ENCODE results near the gene SVOPL.

The SVOPL gene

DNA sequence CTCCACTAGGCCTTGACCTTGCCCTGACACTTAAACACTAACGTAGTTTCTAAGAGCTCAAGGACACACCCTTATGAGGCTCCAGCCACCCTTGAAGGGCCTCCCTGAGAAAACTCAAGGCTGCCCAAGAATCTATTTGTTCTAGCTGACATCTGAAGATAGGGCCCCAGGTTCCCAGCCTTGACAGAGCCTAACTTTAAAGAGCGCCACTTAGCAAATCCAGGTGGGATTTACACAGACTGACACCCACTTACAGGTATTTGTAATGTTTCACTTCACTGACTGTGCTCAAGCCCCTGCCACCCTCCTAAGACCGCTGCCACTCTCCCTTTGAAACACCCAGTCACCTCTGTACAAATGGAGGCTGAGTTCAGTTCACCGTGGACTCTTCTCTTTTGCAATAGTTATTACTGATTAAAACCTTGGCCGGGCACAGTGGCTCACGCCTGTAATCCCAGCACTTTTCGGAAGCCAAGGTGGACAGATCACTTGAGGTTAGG is 90.4 kb downstream of the SVOPL start:
- TF ChIP-seq BHLHE40 (IDR thresholded peaks at IDR 0.05; ENCODE audit: borderline replicate concordance) (no peak), FOXK2 (IDR thresholded peaks at IDR 0.05) (no peak), CTBP1 (IDR thresholded peaks at IDR 0.05; ENCODE audit: borderline replicate concordance) (no peak), FOXM1 (IDR thresholded peaks at IDR 0.05; ENCODE audit: borderline replicate concordance) (no peak), L3MBTL2 (conservative IDR thresholded peaks at IDR 0.05) (no peak), SUZ12 (IDR thresholded peaks at IDR 0.05) (no peak)
- POLR2A ChIA-PET, result no interaction called here
- no peak for DNase-seq (ENCODE audit: extremely low spot score)
- CTCF ChIA-PET, result no interaction called here

DNA sequence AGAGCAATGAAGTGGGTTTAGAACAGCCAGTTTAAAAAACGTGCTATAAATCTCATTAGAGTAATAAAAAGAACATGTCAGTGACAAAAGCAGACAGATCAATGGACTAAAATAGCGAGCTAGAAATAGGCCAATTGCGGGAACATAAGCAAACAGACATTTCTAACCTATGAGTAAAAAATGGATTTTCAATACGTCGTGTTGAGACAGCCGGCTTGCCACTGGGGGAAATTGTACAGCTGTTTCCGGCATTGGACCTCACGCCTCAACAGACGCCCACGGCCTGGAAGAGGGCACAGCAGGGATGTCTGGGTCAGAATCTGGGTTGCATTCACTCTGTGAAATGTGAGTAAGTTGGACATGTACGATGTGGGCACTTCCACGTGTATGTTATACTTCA is 92.9 kb downstream of the SVOPL start:
- no peak for DNase-seq (ENCODE audit: extremely low spot score)
- CTCF ChIA-PET, result no interaction called here
- TF ChIP-seq FOXK2 (IDR thresholded peaks at IDR 0.05) (no peak), BHLHE40 (IDR thresholded peaks at IDR 0.05; ENCODE audit: borderline replicate concordance) (no peak), ZNF384 (IDR thresholded peaks at IDR 0.05) (no peak), SP1 (IDR thresholded peaks at IDR 0.05) (no peak)
- POLR2A ChIA-PET, result no interaction called here

DNA sequence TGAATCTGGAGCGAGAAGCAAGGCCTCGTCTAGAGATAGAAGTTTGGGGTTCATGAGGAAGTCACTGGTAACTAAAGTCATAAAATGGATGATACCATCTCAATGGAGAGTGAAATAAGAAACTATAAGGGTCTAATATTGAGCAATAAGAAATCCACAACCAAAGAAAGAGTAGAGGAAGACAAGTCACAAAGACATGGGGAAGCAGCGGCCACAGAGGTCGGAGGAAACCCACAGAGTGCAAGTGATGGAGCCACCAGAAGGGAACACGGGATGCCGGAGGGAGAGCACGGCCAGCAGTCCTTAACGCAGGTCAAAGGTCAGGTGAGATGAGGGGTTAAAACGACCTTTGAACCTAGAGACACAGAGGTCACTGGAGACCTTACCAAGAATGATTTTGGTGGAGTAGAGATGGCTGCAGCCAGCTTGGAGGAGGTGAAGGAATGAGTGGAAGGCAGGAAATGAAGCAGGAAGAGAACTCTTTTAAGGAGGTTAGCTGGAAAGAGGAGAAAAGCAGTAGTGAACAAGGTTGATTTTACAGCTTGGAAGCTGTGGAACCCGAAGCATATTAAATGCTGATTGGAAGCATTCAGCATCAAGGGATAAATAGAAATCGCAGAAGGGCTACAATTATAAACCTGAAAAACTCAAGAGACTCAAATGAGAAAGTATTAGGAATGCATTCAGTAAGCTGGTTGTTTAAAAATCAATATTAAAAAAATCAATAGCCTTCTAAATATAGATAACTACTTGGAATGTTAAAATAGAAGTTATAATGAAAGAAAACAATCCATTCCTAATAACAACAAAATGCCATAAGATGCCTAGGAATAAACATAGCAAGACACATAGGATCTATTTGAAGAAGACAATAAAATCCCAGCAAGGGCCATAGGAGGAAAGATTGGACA is 93.7 kb downstream of the SVOPL start:
- ChIA-PET CTCF (no interaction called here), POLR2A (no interaction called here)
- no peak for DNase-seq (ENCODE audit: extremely low spot score)

DNA sequence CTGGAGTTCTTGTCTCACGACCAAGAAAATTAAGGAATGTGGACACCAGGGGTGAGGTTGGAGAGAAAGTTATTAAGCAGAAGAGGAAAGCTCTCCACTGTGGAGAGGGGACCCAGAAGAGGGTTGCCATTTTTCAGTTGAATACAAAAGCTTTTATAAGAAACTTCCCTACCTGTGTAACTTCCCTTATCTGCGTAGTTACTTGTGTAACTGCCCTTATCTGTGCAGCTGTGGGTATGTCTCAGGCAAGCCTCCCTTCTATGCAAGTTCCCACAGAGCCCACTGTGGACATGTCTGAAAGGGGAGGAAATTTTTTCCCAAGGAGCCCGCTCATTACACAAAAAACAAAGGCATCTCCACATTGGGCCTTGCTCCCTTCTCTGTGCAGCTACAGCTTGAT is 94.9 kb downstream of the SVOPL start:
- ChIA-PET CTCF (no interaction called here), POLR2A (no interaction called here)
- TF ChIP-seq TARDBP (IDR thresholded peaks at IDR 0.05), result no peak
- no peak for TF ChIP-seq FOXK2 (IDR thresholded peaks at IDR 0.05)
- no peak for TF ChIP-seq ZNF384 (IDR thresholded peaks at IDR 0.05)
- no peak for TF ChIP-seq ARNT (IDR thresholded peaks at IDR 0.05)
- TF ChIP-seq BHLHE40 (IDR thresholded peaks at IDR 0.05; ENCODE audit: borderline replicate concordance), result no peak
- TF ChIP-seq SP1 (IDR thresholded peaks at IDR 0.05), result no peak
- TF ChIP-seq CTBP1 (IDR thresholded peaks at IDR 0.05; ENCODE audit: borderline replicate concordance), result no peak
- TF ChIP-seq, protein P1, sequence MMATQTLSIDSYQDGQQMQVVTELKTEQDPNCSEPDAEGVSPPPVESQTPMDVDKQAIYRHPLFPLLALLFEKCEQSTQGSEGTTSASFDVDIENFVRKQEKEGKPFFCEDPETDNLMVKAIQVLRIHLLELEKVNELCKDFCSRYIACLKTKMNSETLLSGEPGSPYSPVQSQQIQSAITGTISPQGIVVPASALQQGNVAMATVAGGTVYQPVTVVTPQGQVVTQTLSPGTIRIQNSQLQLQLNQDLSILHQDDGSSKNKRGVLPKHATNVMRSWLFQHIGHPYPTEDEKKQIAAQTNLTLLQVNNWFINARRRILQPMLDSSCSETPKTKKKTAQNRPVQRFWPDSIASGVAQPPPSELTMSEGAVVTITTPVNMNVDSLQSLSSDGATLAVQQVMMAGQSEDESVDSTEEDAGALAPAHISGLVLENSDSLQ (IDR thresholded peaks at IDR 0.05), result no peak
- TF ChIP-seq LEF1 (IDR thresholded peaks at IDR 0.05; ENCODE audit: borderline replicate concordance), result no peak
- TF ChIP-seq FOXM1 (IDR thresholded peaks at IDR 0.05; ENCODE audit: borderline replicate concordance), result no peak
- no peak for TF ChIP-seq SUZ12 (IDR thresholded peaks at IDR 0.05)
- no peak for TF ChIP-seq HDGF (IDR thresholded peaks at IDR 0.05; ENCODE audit: borderline replicate concordance)
- no peak for TF ChIP-seq NFRKB (IDR thresholded peaks at IDR 0.05)
- TF ChIP-seq L3MBTL2 (conservative IDR thresholded peaks at IDR 0.05), result no peak
- TF ChIP-seq FOXA1 (IDR thresholded peaks at IDR 0.05), result no peak
- TF ChIP-seq ELF4 (IDR thresholded peaks at IDR 0.05), result no peak

More for the DNA sequence above, 93.7 kb downstream of the SVOPL start:
- TF ChIP-seq, protein P1 (IDR thresholded peaks at IDR 0.05), result no peak
- TF ChIP-seq TARDBP (IDR thresholded peaks at IDR 0.05) (no peak), SP1 (IDR thresholded peaks at IDR 0.05) (no peak), FOXM1 (IDR thresholded peaks at IDR 0.05; ENCODE audit: borderline replicate concordance) (no peak), NFRKB (IDR thresholded peaks at IDR 0.05) (no peak), CTBP1 (IDR thresholded peaks at IDR 0.05; ENCODE audit: borderline replicate concordance) (no peak), FOXA1 (IDR thresholded peaks at IDR 0.05) (no peak)

DNA sequence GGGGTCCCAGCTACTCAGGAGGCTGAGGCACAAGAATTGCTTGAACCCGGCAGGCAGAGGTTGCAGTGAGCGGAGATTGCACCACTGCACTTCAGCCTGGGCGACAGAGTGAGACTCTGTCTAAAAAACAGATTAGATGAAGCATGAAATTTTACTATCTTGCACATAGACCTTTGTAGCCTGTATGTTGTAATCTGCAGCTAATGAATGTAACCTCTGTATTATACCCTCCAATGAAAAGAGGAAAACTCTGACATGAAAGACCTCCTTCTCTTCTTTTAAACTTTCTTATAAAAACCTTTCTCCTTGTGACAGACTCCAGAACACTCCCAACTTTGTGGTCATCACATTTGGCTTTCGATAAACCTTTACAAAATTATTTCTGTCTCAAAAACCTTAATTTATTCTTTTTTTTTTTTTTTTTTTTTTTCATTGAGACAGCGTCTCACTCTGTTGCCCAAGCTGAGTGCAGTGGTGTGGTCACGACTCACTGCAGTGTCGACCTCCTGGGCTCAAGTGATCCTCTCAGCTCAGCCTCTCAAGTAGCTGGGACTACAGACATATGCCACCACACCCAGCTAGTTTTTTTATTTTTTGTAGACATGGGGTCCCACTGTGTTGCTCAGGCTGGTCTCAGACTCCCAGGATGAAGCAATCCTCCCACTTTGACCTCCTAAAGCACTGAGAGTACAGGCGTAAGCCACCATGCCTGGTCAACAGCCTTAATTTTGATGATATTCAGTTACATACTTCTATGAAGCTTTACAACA is 97.4 kb downstream of the SVOPL start:
- TF ChIP-seq SP1 (IDR thresholded peaks at IDR 0.05), result no peak
- no peak for TF ChIP-seq SUZ12 (IDR thresholded peaks at IDR 0.05)
- no peak for TF ChIP-seq TARDBP (IDR thresholded peaks at IDR 0.05)
- no peak for TF ChIP-seq BHLHE40 (IDR thresholded peaks at IDR 0.05; ENCODE audit: borderline replicate concordance)
- no peak for TF ChIP-seq NFRKB (IDR thresholded peaks at IDR 0.05)
- no peak for TF ChIP-seq FOXK2 (IDR thresholded peaks at IDR 0.05)
- CTCF ChIA-PET, result no interaction called here
- POLR2A ChIA-PET, result no interaction called here
- DNase-seq (ENCODE audit: extremely low spot score), result no peak

More for the DNA sequence above, 94.9 kb downstream of the SVOPL start:
- no peak for DNase-seq (ENCODE audit: extremely low spot score)

DNA sequence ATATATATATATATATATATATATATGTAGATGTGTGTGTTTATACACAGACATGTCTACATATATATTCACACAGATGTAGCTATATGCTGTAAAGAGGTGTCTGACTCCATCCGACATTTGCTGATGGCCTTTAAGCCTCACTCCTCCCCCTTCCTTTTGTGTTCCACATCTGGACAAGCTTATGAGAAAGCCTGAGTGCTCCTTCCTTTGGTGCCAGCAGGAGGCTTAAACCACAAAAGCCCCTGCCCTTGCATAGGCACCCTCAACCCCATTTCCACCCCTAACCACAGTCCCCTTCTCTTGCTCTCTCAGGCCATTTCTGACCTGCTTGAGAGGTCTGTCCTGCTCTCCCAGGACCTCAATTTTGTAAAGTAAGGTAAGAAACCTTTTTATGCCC is 98.7 kb downstream of the SVOPL start:
- TF ChIP-seq, protein P1 (IDR thresholded peaks at IDR 0.05), result no peak
- TF ChIP-seq ARNT (IDR thresholded peaks at IDR 0.05) (no peak), ELF4 (IDR thresholded peaks at IDR 0.05) (no peak), ZNF384 (IDR thresholded peaks at IDR 0.05) (no peak), FOXK2 (IDR thresholded peaks at IDR 0.05) (no peak), FOXM1 (IDR thresholded peaks at IDR 0.05; ENCODE audit: borderline replicate concordance) (no peak), SP1 (IDR thresholded peaks at IDR 0.05) (no peak)
- CTCF ChIA-PET, result interaction anchor here (1.2 kb wide), 1 partner anchor 9 kb away, joined by 3 read pairs; no protein-coding TSS in a partner anchor
- POLR2A ChIA-PET, result interaction anchor here (0.9 kb wide), 1 partner anchor 43 kb away, joined by 3 read pairs; no protein-coding TSS in a partner anchor
- DNase-seq (ENCODE audit: extremely low spot score), result no peak

Data from HEK293T (cell line).